Left lung (tissue), 10 donors: Measurements from ENCODE around the gene OSBPL2. TPM values are rescaled to one million over a fixed set of nuclear protein-coding genes. Genes with fewer than 3 reads are reported as not detected.

ENCODE experiments used
- ATAC-seq: fragments of 200-7000 bp; cut with Tn5 transposase; one replicate; pipeline ENCODE4 v1.9.1; 2020; ENCODE audit warnings: moderate library complexity
- DNase-seq, 4 donors: peaks; one replicate each; pipeline ENCODE4 v3.0.0-alpha.2; 2013 to 2020
- H3K27ac ChIP-seq, 2 donors: fragments of 200-600 bp; sonication (generic) in 1 of 2; one replicate each; pipeline versions ENCODE4 v1.5.0 to v1.8.0; 2020 to 2021
- H3K27me3 ChIP-seq, 2 donors: fragments of 200-600 bp; sonication (generic) in 1 of 2; one replicate each; pipeline versions ENCODE4 v1.5.0 to v1.8.0; 2020 to 2021
- H3K36me3 ChIP-seq, 2 donors: fragments of 200-600 bp; sonication (generic) in 1 of 2; one replicate each; pipeline versions ENCODE4 v1.5.0 to v1.8.0; 2020 to 2021
- H3K4me1 ChIP-seq, 2 donors: fragments of 200-600 bp; one replicate each; pipeline ENCODE4 v1.8.0; 2021
- H3K4me3 ChIP-seq, 2 donors: fragments of 200-600 bp; sonication (generic) in 1 of 2; one replicate each; pipeline versions ENCODE4 v1.5.0 to v1.8.0; 2020 to 2021; ENCODE audit warnings: mild to moderate bottlenecking in 1 of 2
- H3K9me3 ChIP-seq, 2 donors: fragments of 200-600 bp; sonication (generic) in 1 of 2; one replicate each; pipeline versions ENCODE4 v1.5.0 to v1.8.0; 2020 to 2021
- intact Hi-C, 2 donors: fragments of 100-400 bp; cut with DNase I; formaldehyde crosslinking; loops; one replicate each; pipeline versions ENCODE4 v1.11.2 to v1.14.2; 2022
- microRNA-seq, 2 donors: library from miRNA; unstranded; fragments of <30 nt; microRNA quantifications; one replicate each; pipeline ENCODE4, GENCODE V29; 2019
- polyA plus RNA-seq, 6 donors: library from polyadenylated mRNA; unstranded; fragments of 120-200 nt; gene quantifications; one replicate each; pipeline ENCODE4 v1.2.1, GENCODE V29; 2013; ENCODE audit not compliant: insufficient read length in 6 of 6
- total RNA-seq, 2 donors: library from RNA; stranded (reverse); fragmentation: NEBNext Ultra II Directional; extraction: Animal tissue kit (Norgen Biotek cat#: 25700); gene quantifications; one replicate each; pipeline ENCODE4 v1.2.1, GENCODE V29; 2021
- TF ChIP-seq, protein P1 (sequence below), 2 donors: fragments of 200-600 bp; sonication (generic) in 1 of 2; IDR thresholded peaks; one replicate each; pipeline versions ENCODE4 v1.5.0 to v1.8.0; 2021; ENCODE audit warnings: antibody characterized with exemption in 2 of 2
- donor health status: DM: no; HTN: yes; CAD: no.
- donor health status: DM: no; HTN: no; CAD: no.

Gene OSBPL2
- total and polyA plus RNA-seq, 8 donors, result 25.6 to 47.3 (median 32.4) TPM

DNA sequence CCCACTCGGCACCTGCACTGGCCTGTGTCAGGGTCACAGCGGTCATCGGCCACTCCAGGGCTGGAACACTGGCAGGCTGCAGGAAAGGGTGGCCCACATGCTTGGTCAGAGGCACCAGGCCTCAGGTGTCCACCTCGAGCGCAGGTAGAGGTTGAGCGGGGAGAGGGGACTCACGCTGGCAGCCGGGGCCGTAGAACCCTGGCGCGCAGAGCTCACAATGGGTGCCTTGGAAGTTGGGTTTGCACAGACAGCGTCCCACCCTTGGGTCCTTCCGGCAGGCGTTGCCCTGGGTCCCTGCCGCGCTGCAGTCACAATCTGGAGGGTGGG is 99.9 kb downstream of the OSBPL2 start:
- DNase-seq (peak in 1 of 4 donors; percentile 76), ATAC-seq (no peak)
- Histone ChIP-seq H3K27ac (no peak overlapping the region), H3K36me3 (peaks cover 0 to 87% of the 10 kb centered on the region in 2 donors), H3K4me3 (no peak overlapping the region), H3K27me3 (no peaks in the 10 kb centered on the region), H3K9me3 (no peaks in the 10 kb centered on the region), H3K4me1 (no peaks in the 10 kb centered on the region)
- intact Hi-C loops, result no loop called here
- TF ChIP-seq, protein P1, sequence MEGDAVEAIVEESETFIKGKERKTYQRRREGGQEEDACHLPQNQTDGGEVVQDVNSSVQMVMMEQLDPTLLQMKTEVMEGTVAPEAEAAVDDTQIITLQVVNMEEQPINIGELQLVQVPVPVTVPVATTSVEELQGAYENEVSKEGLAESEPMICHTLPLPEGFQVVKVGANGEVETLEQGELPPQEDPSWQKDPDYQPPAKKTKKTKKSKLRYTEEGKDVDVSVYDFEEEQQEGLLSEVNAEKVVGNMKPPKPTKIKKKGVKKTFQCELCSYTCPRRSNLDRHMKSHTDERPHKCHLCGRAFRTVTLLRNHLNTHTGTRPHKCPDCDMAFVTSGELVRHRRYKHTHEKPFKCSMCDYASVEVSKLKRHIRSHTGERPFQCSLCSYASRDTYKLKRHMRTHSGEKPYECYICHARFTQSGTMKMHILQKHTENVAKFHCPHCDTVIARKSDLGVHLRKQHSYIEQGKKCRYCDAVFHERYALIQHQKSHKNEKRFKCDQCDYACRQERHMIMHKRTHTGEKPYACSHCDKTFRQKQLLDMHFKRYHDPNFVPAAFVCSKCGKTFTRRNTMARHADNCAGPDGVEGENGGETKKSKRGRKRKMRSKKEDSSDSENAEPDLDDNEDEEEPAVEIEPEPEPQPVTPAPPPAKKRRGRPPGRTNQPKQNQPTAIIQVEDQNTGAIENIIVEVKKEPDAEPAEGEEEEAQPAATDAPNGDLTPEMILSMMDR (IDR thresholded peaks at IDR 0.05), result no peak

DNA sequence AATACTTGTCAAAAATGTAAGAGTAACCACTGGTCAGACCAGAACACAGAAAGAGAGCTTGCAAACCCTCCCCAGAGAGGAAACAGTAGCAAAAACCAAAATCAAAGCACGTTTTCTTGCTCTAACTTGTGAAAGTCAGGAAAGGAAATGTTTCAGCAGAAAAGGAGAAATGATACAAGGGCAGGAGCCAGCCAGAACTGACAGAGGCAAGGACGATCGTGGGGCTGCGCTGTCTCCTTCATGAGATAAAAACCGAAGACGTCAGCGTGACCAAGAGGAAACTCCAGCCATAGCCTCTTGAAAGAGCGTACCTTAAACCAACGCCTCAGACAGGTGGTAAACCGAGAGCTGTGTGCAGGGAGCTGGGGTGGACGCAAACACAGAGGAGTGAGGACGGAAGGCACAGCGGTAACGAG is 101.3 kb downstream of the OSBPL2 start:
- Histone ChIP-seq H3K4me1 (no peaks in the 10 kb centered on the region), H3K4me3 (no peak overlapping the region), H3K36me3 (peaks cover 0 to 78% of the 10 kb centered on the region in 2 donors), H3K27ac (no peak overlapping the region), H3K9me3 (no peaks in the 10 kb centered on the region), H3K27me3 (no peaks in the 10 kb centered on the region)
- DNase-seq, result peak in 1 of 4 donors; percentile 23
- intact Hi-C loops, result no loop called here
- TF ChIP-seq, protein P1 (IDR thresholded peaks at IDR 0.05), result no peak
- ATAC-seq, result no peak

DNA sequence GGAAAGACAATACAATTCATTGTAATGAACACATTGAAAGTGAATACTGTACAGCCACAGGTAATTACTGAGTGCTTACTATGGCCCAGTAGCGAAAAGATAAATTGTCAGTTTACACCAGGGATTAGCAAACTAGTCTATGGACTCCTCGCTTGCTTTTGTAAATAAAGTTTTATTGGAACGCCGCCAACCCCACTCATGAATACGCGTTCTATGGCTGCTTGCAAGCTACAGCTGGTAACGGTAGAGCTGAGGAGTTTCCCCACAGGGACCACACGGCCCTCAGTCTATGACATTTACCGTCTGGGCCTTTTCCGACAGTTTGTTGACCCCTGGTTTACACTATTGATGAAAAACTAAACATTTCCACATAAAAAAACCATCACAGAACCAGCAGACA is 104.6 kb downstream of the OSBPL2 start:
- ATAC-seq, result no peak
- Histone ChIP-seq H3K27ac (no peak overlapping the region), H3K36me3 (peaks cover 0 to 79% of the 10 kb centered on the region in 2 donors), H3K27me3 (no peaks in the 10 kb centered on the region), H3K4me1 (no peaks in the 10 kb centered on the region), H3K4me3 (no peak overlapping the region), H3K9me3 (no peaks in the 10 kb centered on the region)
- DNase-seq, result peak in 1 of 4 donors; percentile 4
- intact Hi-C loops, result no loop called here
- TF ChIP-seq, protein P1 (IDR thresholded peaks at IDR 0.05), result no peak

DNA sequence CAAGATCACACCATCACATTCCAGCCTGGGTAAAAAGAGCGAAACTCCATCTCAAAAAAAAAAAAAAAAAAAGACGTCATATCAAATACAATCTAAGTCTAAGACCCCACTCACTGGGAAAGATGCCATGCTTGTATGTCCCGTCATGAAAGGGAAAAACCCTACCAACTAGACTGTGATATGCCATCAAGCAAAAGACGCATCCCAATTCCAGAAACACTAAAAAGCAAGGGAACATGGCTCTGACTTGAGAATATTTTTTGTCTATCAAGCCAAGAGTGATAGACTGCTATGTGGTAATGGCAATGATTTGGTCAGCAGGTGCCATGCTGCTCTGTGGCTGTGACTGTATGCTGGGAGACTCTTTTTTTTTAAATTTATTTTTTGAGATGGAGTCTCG is 105.8 kb downstream of the OSBPL2 start:
- Histone ChIP-seq H3K4me3 (no peak overlapping the region), H3K9me3 (no peaks in the 10 kb centered on the region), H3K4me1 (no peaks in the 10 kb centered on the region), H3K36me3 (peaks cover 0 to 68% of the 10 kb centered on the region in 2 donors), H3K27ac (no peak overlapping the region), H3K27me3 (no peaks in the 10 kb centered on the region)
- ATAC-seq, result no peak
- TF ChIP-seq, protein P1 (IDR thresholded peaks at IDR 0.05), result no peak
- intact Hi-C loops, result no loop called here
- no peak for DNase-seq

DNA sequence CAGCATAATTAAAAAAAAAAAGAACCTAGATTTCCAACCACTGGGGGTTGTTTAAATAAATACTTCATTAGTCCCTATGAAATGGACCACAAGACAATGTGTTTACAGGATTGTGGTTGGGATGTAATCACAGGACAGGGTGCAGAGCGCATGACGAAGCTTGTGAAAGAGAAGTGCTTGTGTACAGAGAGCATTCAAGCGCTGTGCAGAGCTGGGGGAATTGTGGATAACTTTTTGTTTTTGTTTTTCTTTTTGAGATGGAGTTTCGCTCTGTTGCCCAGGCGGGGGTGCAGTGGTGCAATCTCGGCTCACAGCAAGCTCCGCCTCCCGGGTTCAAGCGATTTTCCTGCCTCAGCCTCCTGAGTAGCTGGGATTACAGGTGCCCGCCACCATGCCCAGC is 106.5 kb downstream of the OSBPL2 start:
- intact Hi-C loops, result no loop called here
- peaks cover 0 to 61% of the 10 kb centered on the region in 2 donors for H3K36me3 ChIP-seq
- no peak for ATAC-seq

More for the DNA sequence above, 106.5 kb downstream of the OSBPL2 start:
- DNase-seq, result peak in 1 of 4 donors; percentile 29
- TF ChIP-seq, protein P1 (IDR thresholded peaks at IDR 0.05), result no peak
- Histone ChIP-seq H3K27ac (no peak overlapping the region), H3K4me1 (no peaks in the 10 kb centered on the region), H3K9me3 (no peaks in the 10 kb centered on the region), H3K27me3 (no peaks in the 10 kb centered on the region), H3K4me3 (no peak overlapping the region)

Small RNA genes lying within 50 kb of the gene (microRNA-seq; reads per million reads assigned to microRNA genes)
- gene MIR4758, result 2.0 to 7.1 reads per million in 2 donors

Other genes starting within 250 kb of the OSBPL2 start
- gene TAF4, start 172.6 kb upstream of the OSBPL2 start, total RNA-seq, result 10 to 100 TPM; 15.2 to 16.1 TPM
- 10 to 100 TPM; 14.1 to 21.0 (median 18.4) TPM for gene TAF4, start 172.6 kb upstream of the OSBPL2 start, polyA plus RNA-seq
- gene LSM14B, start 116.0 kb upstream of the OSBPL2 start, total RNA-seq, result 10 to 100 TPM; 36.0 to 36.2 TPM
- 10 to 100 TPM; 57.1 to 62.3 (median 59.9) TPM for gene LSM14B, start 116.0 kb upstream of the OSBPL2 start, polyA plus RNA-seq
- gene PSMA7, start 95.1 kb upstream of the OSBPL2 start, total RNA-seq, result 100 to 1,000 TPM; 180 to 296 TPM
- 100 to 1,000 TPM; 150 to 207 (median 168) TPM for gene PSMA7, start 95.1 kb upstream of the OSBPL2 start, polyA plus RNA-seq
- 10 to 100 TPM; 14.6 to 14.9 TPM for gene SS18L1, start 94.8 kb upstream of the OSBPL2 start, total RNA-seq
- gene SS18L1, start 94.8 kb upstream of the OSBPL2 start, polyA plus RNA-seq, result 10 to 100 TPM; 21.0 to 30.0 (median 23.6) TPM
- 10 to 100 TPM; 25.5 to 29.6 TPM for gene MTG2, start 55.5 kb upstream of the OSBPL2 start, total RNA-seq
- gene MTG2, start 55.5 kb upstream of the OSBPL2 start, polyA plus RNA-seq, result 10 to 100 TPM; 30.1 to 34.6 (median 31.8) TPM
- gene HRH3, start 18.2 kb upstream of the OSBPL2 start, total RNA-seq, result not detected
- gene HRH3, start 18.2 kb upstream of the OSBPL2 start, polyA plus RNA-seq, result not detected
- 10 to 100 TPM; 60.1 to 96.9 TPM for gene ADRM1, start 64.5 kb downstream of the OSBPL2 start, total RNA-seq
- 10 to 100 TPM; 30.0 to 54.5 (median 41.0) TPM for gene ADRM1, start 64.5 kb downstream of the OSBPL2 start, polyA plus RNA-seq
- gene LAMA5, start 128.8 kb downstream of the OSBPL2 start, total RNA-seq, result 100 to 1,000 TPM; 222 to 267 TPM
- 100 to 1,000 TPM; 123 to 211 (median 139) TPM for gene LAMA5, start 128.8 kb downstream of the OSBPL2 start, polyA plus RNA-seq
- 1,000 to 10,000 TPM; 1,004 to 1,135 TPM for gene RPS21, start 148.6 kb downstream of the OSBPL2 start, total RNA-seq
- 1,000 to 10,000 TPM in 3 of 6 donors, 100 to 1,000 TPM in 3; 928 to 1,176 (median 997) TPM for gene RPS21, start 148.6 kb downstream of the OSBPL2 start, polyA plus RNA-seq
- gene CABLES2, start 168.8 kb downstream of the OSBPL2 start, total RNA-seq, result 1 to 10 TPM; 4.1 to 6.3 TPM
- 10 to 100 TPM; 11.9 to 16.7 (median 14.6) TPM for gene CABLES2, start 168.8 kb downstream of the OSBPL2 start, polyA plus RNA-seq
- 1 to 10 TPM in 1 of 2 donors, under 1 TPM in 1; 0.97 to 1.1 TPM for gene RBBP8NL, start 189.0 kb downstream of the OSBPL2 start, total RNA-seq
- 1 to 10 TPM; 2.5 to 4.2 (median 3.7) TPM for gene RBBP8NL, start 189.0 kb downstream of the OSBPL2 start, polyA plus RNA-seq
- 1 to 10 TPM in 1 of 2 donors, under 1 TPM in 1; 0.84 to 2.5 TPM for gene GATA5, start 237.5 kb downstream of the OSBPL2 start, total RNA-seq
- gene GATA5, start 237.5 kb downstream of the OSBPL2 start, polyA plus RNA-seq, result 10 to 100 TPM; 23.1 to 45.8 (median 36.3) TPM